ENCODE results near the gene AUTS2.
A peak's percentile ranks its signal among the peaks of the same experiment; 100 is the strongest.

Gene AUTS2

GRCh38 chr7:69613846-69614245 lies 15.6 kb downstream of the AUTS2 start (continued):
- no peak for TF ChIP-seq ZNF433 (tag by site-specific recombination; IDR thresholded peaks at IDR 0.05; ENCODE audit: low read depth)
- no peak for TF ChIP-seq ZNF792 (tag by site-specific recombination; IDR thresholded peaks at IDR 0.05)
- TF ChIP-seq, protein P1, sequence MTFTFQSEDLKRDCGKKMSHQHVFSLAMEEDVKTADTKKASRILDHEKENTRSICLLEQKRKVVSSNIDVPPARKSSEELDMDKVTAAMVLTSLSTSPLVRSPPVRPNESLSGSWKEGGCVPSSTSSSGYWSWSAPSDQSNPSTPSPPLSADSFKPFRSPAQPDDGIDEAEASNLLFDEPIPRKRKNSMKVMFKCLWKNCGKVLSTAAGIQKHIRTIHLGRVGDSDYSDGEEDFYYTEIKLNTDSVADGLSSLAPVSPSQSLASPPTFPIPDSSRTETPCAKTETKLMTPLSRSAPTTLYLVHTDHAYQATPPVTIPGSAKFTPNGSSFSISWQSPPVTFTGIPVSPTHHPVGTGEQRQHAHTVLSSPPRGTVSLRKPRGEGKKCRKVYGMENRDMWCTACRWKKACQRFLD (tag by site-specific recombination; IDR thresholded peaks at IDR 0.05), result no peak
- no peak for TF ChIP-seq ZNF785 (tag by site-specific recombination; IDR thresholded peaks at IDR 0.05)
- TF ChIP-seq ZBTB48 (tag by site-specific recombination; IDR thresholded peaks at IDR 0.05), result no peak
- no peak for TF ChIP-seq GFI1B (tag by site-specific recombination; IDR thresholded peaks at IDR 0.05)
- TF ChIP-seq ZNF658 (tag by site-specific recombination; IDR thresholded peaks at IDR 0.05), result no peak
- TF ChIP-seq, protein P2, sequence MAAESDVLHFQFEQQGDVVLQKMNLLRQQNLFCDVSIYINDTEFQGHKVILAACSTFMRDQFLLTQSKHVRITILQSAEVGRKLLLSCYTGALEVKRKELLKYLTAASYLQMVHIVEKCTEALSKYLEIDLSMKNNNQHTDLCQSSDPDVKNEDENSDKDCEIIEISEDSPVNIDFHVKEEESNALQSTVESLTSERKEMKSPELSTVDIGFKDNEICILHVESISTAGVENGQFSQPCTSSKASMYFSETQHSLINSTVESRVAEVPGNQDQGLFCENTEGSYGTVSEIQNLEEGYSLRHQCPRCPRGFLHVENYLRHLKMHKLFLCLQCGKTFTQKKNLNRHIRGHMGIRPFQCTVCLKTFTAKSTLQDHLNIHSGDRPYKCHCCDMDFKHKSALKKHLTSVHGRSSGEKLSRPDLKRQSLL (tag by site-specific recombination; IDR thresholded peaks at IDR 0.05), result no peak
- no peak for TF ChIP-seq ZNF473 (tag by site-specific recombination; IDR thresholded peaks at IDR 0.05)

GRCh38 chr7:69615685-69616084 lies 17.4 kb downstream of the AUTS2 start:
- CTCF ChIA-PET, result interaction anchor here (0.5 kb wide), 1 partner anchor 76 kb away, joined by 3 read pairs; no protein-coding TSS in a partner anchor
- Histone ChIP-seq H3K9me3 (ENCODE audit: control insufficient read depth, insufficient read depth, low read depth, low read length) (no peaks in the 10 kb centered on the region), H3K27ac (ENCODE audit: extremely low read depth, low read depth, low read length) (no peak overlapping the region), H3K4me3 (ENCODE audit: low read depth, low read length) (no peak overlapping the region), H3K36me3 (ENCODE audit: control insufficient read depth in 2 of 2, insufficient read depth in 1 of 2, low read length in 2 of 2) (no peaks in the 10 kb centered on the region), H3K4me1 (ENCODE audit: control insufficient read depth, insufficient read depth, low read length) (peaks cover 38% of the 10 kb centered on the region)
- peak; percentile 13; the same call in 1 of the 2 replicates for TF ChIP-seq ZBTB44 (tag by site-specific recombination; IDR thresholded peaks at IDR 0.05)
- TF ChIP-seq KLF8 (tag by site-specific recombination; IDR thresholded peaks at IDR 0.05), result no peak
- TF ChIP-seq ZNF398 (tag by site-specific recombination; IDR thresholded peaks at IDR 0.05), result no peak
- no peak for TF ChIP-seq ZNF239 (tag by site-specific recombination; IDR thresholded peaks at IDR 0.05)
- TF ChIP-seq ZEB2 (tag by site-specific recombination; IDR thresholded peaks at IDR 0.05), result peak; percentile 76; the same call in 1 of the 2 replicates
- no peak for TF ChIP-seq ZNF175 (tag by site-specific recombination; IDR thresholded peaks at IDR 0.05)
- no peak for TF ChIP-seq ZNF747 (tag by site-specific recombination; IDR thresholded peaks at IDR 0.05)
- TF ChIP-seq ZNF639 (tag by site-specific recombination; IDR thresholded peaks at IDR 0.05), result no peak
- no peak for TF ChIP-seq OSR2 (tag by site-specific recombination; IDR thresholded peaks at IDR 0.05)
- TF ChIP-seq ZNF23 (tag by site-specific recombination; IDR thresholded peaks at IDR 0.05; ENCODE audit: borderline replicate concordance), result no peak
- no peak for TF ChIP-seq ZNF701 (tag by site-specific recombination; IDR thresholded peaks at IDR 0.05)
- no peak for TF ChIP-seq ZNF664 (tag by site-specific recombination; IDR thresholded peaks at IDR 0.05)
- TF ChIP-seq ZNF791 (tag by site-specific recombination; IDR thresholded peaks at IDR 0.05), result no peak
- no peak for TF ChIP-seq ZNF549 (tag by site-specific recombination; IDR thresholded peaks at IDR 0.05)
- TF ChIP-seq ZNF629 (tag by site-specific recombination; IDR thresholded peaks at IDR 0.05), result 0 out of 2 replicates have a peak, but pooled peaks have one; percentile 41
- TF ChIP-seq ZBTB17 (tag by site-specific recombination; IDR thresholded peaks at IDR 0.05), result peak; percentile 87
- POLR2A ChIA-PET, result no interaction called here
